Vagina (tissue), 2 donors: ENCODE results near the gene CRYBG1.

Experiments
- POLR2A ChIP-seq, 2 donors: fragments of 450-650 bp; IDR thresholded peaks; one replicate each; pipeline ENCODE4 v1.6.1; 2017; ENCODE audit warnings: antibody characterized with exemption in 2 of 2, mild to moderate bottlenecking in 2 of 2, moderate library complexity in 2 of 2
- TF ChIP-seq, protein P1 (sequence below), 3 experiments: fragments of 450-650 bp in 2 of 3; fragments of 200-600 bp in 1 of 3; sonication (generic) in 1 of 3; IDR thresholded peaks; one replicate each; pipeline ENCODE4 v1.5.1; 2017 to 2019; ENCODE audit warnings: antibody characterized with exemption in 3 of 3, mild to moderate bottlenecking in 2 of 3, moderate library complexity in 2 of 3

DNA sequence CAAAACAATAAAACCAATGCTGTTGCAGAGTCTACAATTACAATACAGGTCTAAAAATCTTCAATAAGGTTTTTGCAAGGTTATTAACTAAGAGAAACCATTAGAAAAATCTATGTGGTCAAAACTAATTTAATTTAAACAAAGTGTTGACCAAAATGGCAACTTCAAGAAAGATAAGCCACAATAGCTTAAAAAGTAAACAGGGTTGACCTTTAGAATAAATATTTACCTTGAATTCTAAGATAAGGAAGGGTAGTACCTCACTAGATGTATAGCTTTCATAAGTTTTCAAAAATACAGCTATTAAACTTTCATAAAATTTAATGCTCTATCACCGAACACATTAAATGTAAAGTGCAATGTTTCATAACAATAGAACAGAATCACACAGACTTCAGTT lies 257.3 kb downstream of the CRYBG1 start:
- TF ChIP-seq POLR2A (IDR thresholded peaks at IDR 0.05), result no peak
- TF ChIP-seq, protein P1, sequence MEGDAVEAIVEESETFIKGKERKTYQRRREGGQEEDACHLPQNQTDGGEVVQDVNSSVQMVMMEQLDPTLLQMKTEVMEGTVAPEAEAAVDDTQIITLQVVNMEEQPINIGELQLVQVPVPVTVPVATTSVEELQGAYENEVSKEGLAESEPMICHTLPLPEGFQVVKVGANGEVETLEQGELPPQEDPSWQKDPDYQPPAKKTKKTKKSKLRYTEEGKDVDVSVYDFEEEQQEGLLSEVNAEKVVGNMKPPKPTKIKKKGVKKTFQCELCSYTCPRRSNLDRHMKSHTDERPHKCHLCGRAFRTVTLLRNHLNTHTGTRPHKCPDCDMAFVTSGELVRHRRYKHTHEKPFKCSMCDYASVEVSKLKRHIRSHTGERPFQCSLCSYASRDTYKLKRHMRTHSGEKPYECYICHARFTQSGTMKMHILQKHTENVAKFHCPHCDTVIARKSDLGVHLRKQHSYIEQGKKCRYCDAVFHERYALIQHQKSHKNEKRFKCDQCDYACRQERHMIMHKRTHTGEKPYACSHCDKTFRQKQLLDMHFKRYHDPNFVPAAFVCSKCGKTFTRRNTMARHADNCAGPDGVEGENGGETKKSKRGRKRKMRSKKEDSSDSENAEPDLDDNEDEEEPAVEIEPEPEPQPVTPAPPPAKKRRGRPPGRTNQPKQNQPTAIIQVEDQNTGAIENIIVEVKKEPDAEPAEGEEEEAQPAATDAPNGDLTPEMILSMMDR (IDR thresholded peaks at IDR 0.05), result no peak
